HG02884 (cell line): ENCODE measurements around the gene KATNAL2.
"Not testable (repeated sequence)": the region's sequence is repeated elsewhere in the genome, so short reads cannot be mapped to it uniquely, and the experiment has no call there.

ENCODE experiments used
- ATAC-seq: cut with Tn5 transposase; IDR thresholded peaks from one replicate; pipeline ENCODE4 v1.9.1; 2021; ENCODE audit warnings: mild to moderate bottlenecking, moderate library complexity; ENCODE audit not compliant: unreplicated experiment

KATNAL2 gene

DNA sequence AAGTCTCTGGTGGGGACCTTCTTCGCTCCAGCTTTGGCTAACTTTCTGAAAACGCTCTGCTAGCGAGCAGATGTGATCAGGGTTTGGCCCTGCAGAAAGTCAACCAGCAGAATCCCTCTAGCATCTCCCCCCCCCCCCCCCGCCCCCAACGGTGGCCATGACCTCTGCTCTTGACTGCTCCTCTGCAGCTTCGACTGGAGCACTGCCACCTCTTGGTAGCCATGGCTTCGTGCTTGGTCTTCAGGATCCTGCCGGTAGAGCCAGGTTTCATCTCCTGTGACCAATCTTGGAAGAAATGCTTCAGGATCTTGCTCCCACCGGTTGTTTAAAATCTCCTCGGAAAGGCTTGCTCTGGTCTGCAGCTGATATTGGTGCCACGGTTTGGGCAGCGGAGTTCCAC, 113.5 kb downstream of the KATNAL2 start:
- ATAC-seq, result not testable (repeated sequence)

- ATAC-seq, result no peak
Observed at GRCh38 chr18:47032945-47033344, 115.5 kb downstream of the KATNAL2 start.

GRCh38 chr18:47034591-47034990, 117.2 kb downstream of the KATNAL2 start:
- not testable (repeated sequence) for ATAC-seq

GRCh38 chr18:47035156-47035671, 117.8 kb downstream of the KATNAL2 start, which contains the start of gene ELOA2:
Gene ELOA2 (minus strand): TSS chr18:47035621. CDS start chr18:47035264, 357 bp downstream.
- ATAC-seq, result no peak

- ATAC-seq, result no peak
Observed at GRCh38 chr18:47036298-47036874, 119.0 kb downstream of the KATNAL2 start.

DNA sequence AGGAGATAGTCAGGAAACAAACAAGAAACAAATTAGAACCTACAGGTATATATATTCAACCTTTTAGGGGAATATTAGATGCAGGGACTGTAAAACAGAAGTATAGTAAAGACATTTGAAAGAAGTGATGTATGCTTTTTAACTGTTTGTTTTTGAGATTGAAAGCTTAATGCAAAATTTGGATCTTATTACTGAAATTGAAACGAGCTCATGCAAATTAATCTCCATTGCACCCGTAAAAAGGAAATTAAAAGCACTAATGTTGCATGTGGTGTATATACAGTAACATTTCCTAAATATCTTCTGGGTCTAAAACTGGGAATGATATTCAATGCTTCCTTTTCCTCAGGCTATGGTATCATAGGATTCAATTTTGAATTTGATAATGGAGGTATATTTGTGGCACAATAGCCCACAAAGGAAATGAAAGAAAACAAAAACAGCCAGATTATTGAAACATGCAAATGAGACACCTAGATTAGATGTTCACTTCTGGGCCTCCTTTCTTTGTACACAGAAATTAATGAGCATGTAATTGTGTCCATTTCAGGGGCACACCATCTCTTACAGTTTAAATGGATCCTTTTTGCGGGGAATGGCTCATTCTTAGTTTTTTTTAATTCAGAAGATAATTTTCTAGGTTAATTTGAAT, 119.7 kb downstream of the KATNAL2 start:
- no peak for ATAC-seq

DNA sequence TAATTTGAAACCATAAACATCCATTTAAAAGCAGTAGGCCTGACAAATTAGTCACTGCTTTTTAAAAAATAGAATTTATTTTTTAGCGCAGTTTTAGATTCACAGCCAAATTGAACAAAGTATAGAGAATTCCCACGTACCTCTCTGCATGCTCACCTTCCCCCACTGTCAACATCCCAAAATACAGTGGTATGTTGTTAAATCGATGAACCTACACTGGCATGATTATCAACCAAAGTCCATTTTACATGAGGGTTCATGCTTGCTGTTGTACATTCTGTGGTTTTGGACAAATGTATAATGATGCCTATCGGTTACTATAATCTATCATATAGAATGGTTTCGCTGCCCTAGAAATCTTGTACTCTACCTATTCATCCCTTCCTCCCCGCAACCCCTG, 123.6 kb downstream of the KATNAL2 start:
- no peak for ATAC-seq

DNA sequence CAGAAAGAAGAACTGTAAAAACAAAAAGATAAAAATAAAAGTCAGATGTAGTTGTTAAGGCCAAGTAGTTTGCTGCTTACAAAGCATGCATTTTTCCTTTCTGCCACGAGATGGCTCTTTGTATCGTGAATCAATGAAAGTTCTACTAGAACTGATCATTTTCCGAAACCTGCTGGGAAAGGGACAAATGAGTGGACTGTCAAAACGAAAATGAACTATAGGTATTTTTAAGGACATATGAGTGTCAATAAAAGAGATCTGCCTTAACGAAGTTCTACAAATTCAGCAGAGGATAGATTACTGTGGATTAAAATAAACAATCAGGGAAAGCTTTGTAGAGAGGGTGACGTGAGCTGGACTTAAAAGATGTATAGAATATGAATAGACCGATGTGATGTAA, 133.1 kb downstream of the KATNAL2 start:
- no peak for ATAC-seq

GRCh38 chr18:47054369-47054768, 137.0 kb downstream of the KATNAL2 start:
- ATAC-seq, result no peak

DNA sequence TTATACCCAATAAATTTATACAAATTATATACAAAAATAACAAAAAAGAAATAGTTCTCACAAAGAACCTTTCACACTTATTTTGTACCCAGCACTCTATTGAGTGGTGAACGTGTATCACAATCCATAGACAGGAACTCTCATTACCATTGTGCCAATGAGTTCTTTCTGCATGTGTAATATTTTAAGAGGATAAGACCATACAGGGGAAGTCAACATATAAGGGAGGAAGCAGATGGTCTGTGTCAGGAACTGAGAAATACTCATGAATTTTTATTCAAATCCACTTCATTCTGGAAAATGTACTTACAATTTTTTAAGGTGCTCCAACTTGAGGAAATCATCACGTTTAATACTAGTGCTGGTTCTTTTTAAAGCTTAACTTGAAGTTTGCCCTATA, 145.1 kb downstream of the KATNAL2 start:
- ATAC-seq, result no peak

DNA sequence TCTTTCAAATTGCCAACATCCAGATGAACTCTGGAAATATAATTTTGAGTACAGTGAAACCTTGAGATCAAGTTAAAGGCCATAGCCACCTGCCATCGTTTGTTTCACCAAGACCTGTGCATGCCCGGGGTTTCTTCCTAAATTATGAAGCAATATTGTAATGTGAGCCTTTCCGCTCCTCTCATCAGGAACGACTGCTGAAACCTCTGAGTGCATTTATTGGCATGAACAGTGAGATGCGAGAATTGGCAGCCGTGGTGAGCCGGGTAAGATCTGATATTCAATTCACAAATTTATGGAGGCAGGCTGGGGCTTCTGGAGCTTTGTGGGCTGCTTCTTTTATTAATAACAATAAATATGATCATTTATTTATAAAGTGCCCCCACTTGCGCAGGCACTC, 145.7 kb downstream of the KATNAL2 start:
- no peak for ATAC-seq

GRCh38 chr18:47067648-47068047, 150.2 kb downstream of the KATNAL2 start:
- no peak for ATAC-seq

DNA sequence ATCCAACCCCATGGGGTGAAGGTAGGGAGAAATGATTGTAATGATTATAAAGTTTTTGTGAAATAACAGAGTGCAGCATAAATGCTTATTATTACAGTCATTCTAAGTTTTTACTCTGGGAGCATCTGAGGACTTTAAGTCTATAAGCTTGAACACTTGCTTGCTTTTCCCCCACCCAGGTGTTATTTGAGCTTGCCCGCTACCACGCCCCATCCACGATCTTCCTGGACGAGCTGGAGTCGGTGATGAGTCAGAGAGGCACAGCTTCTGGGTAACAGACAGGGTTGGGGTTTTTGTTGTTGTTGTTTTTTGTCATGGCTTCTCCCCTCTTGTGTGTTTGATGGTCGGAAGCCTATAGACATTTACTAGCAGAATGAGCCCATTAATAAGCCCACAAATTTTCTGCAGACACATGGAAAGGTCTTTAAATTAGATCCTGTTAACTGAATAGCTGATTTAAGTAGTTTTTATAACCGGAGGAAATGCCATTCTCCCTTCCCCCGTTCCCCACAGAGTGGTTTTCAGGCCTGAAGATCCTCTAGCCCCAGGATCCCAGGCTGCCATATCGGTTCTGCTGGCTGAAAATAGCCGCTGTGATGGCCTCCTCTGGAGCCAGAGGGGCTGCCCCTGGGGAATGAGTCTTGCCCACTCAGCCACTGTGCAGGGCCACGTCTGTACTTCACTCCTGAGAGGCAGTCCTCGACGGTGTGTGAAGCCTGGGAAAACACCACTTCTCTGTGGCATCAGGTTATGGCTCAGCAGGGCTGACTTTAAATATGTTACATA, 157.9 kb downstream of the KATNAL2 start:
- ATAC-seq, result no peak

DNA sequence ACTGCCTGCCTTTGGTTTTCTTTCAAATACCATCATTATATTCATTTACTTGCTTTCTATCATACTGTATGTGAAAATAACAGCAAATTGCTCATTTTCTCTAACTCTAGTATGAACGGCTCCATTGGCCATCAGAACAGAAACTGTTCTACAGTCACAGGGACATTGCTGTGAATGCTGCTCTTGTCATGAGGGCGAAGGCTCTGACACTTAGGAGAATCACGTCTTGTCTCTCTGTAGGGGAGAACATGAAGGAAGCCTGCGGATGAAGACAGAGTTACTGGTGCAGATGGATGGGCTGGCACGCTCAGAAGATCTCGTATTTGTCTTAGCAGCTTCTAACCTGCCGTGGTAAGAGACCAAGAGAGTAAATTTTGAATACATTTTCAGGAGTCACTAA, 159.7 kb downstream of the KATNAL2 start:
- no peak for ATAC-seq

DNA sequence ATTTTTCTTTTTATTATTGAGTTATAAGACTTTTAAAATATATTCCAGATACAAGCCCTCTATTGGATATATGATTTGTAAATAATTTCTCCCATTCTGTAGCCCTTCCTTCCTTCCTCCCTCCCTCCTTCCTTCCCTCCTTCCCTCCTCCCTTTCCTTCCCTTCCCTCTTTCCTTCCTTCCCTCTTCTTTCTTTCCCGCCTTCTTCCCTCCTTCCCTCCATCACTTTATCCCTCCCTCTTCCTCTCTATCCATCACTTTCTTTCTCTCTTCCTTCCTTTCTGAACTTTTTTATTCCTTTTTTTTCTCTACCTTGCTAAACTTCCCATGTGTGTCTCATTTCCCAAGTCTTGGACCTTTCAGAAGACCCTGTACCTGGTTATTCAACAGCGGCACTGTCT, 163.5 kb downstream of the KATNAL2 start:
- ATAC-seq, result no peak

DNA sequence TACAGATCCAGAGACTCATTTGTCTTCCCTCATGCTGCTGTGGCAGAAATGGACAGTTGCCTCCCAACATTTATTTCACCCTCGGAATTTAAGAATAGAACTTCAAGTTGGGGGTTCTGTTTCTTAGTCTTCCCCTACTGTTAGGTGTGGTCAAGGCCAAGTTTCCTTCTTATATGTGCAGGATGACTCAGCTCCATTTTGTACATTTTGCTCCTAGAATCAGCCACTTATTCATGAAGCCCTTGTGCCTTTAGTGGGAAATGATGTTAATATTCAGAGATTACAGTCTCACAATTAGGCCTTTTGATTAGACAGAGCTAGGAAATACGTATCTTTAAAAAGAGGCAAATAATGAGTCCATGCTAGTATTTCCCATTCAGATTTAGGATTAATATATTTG, 164.2 kb downstream of the KATNAL2 start:
- no peak for ATAC-seq

DNA sequence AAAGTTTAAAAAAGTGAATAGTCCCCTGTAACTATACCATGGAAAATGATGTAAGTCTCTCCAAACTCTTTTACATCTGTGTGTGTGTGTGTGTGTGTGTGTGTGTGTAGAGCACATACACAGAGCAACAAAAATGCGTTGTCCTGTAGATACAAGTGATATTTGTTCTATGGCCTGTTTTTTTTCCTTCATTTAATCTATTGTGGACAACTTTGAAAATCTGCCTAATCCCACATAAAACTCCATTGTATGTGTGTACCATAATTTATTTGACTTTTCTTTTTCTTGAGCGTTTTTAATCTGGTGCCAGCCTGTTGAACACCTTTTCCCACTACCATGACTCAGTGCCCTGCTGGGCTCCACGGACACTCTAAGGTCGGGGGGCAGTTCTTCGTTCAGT, 170.3 kb downstream of the KATNAL2 start:
- no peak for ATAC-seq

- no peak for ATAC-seq
Observed at GRCh38 chr18:47095810-47096209, 178.4 kb downstream of the KATNAL2 start.

DNA sequence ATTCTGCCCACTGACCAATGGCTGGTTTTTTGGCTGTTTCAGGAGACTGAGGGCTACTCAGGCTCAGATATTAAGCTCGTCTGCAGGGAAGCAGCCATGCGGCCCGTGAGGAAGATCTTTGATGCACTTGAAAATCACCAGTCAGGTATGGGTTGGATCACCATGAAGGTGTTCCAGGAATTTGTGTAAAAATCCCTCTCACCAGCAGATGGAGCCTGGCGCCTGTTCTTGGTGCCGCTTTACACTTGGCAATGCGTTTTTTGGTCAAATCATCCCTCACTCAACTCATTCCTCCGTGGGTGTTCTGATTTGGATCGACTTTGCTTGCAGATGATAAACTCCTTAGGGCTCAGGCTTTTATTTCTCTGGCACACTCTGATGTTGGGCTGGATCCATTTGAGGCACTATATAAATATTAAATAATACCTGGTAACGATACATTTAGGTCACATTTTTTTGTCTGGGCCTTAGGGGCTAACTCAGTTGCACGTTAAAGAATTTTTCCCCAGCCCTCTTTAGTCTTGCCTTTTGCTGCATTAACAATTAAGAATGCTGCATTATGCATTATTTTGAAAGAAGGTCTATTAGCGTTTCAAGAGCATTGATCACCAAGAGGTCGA, 182.9 kb downstream of the KATNAL2 start:
- ATAC-seq, result no peak

GRCh38 chr18:47108373-47108772, 191.0 kb downstream of the KATNAL2 start:
- no peak for ATAC-seq

- no peak for ATAC-seq
Observed at GRCh38 chr18:47108998-47109405, 191.6 kb downstream of the KATNAL2 start.
